IMR-90 (cell line): ENCODE measurements around the gene COPB1. TPM values are rescaled to one million over a fixed set of nuclear protein-coding genes. Genes with fewer than 3 reads are reported as not detected.

ENCODE experiments used
- ATAC-seq: fragments of 200-7000 bp; cut with Tn5 transposase; 2 replicates; pipeline ENCODE4 v1.9.1; 2020; ENCODE audit warnings: low read depth, mild to moderate bottlenecking, moderate library complexity
- BruUV-seq: library from RNA; stranded (reverse); fragments of 400-500 nt; replicated peaks from 2 replicates; lab custom pipeline; 2021; lab: Mats Ljungman, UMichigan
- CTCF ChIA-PET: fragments of 300-600 bp; formaldehyde crosslinking; extraction: SDS; loops from one replicate; lab custom pipeline; 2021; ENCODE audit warnings: antibody characterized with exemption; lab: Yijun Ruan, JAX
- POLR2A ChIA-PET: fragments of 300-600 bp; sonication (Branson Sonifier 250); formaldehyde crosslinking; loops from one replicate; lab custom pipeline; 2022; ENCODE audit warnings: antibody characterized with exemption; ENCODE audit not compliant: unreplicated experiment; lab: Charles Lee
- DNase-seq: peaks from one replicate; pipeline ENCODE4 v3.0.0; 2013
- H2AFZ ChIP-seq: replicated peaks from 2 replicates; pipeline ENCODE3; 2013; ENCODE audit warnings: low read length, mild to moderate bottlenecking; ENCODE audit not compliant: poor library complexity
- H2AK5ac ChIP-seq: 2 replicates; pipeline ENCODE4 v1.6.1; 2013; ENCODE audit warnings: low read depth, low read length, inconsistent platforms
- H2AK9ac ChIP-seq: replicated peaks from 2 replicates; pipeline ENCODE3; 2013; ENCODE audit warnings: mild to moderate bottlenecking, low read depth, low read length, moderate library complexity; ENCODE audit not compliant: poor library complexity
- H2BK120ac ChIP-seq: 2 replicates; pipeline ENCODE4 v1.6.1; 2013; ENCODE audit warnings: low read depth, low read length, inconsistent platforms
- H2BK15ac ChIP-seq: 3 replicates; pipeline ENCODE4 v1.6.1; 2013; ENCODE audit warnings: low read depth, low read length, inconsistent platforms
- H2BK20ac ChIP-seq: 2 replicates; pipeline ENCODE4 v1.6.1; 2013; ENCODE audit warnings: low read depth, mild to moderate bottlenecking, inconsistent platforms, low read length, moderate library complexity
- H2BK5ac ChIP-seq: 2 replicates; pipeline ENCODE4 v1.6.1; 2013; ENCODE audit warnings: mild to moderate bottlenecking, low read depth, low read length, inconsistent platforms; ENCODE audit not compliant: poor library complexity, severe bottlenecking
- H3K14ac ChIP-seq: replicated peaks from 2 replicates; pipeline ENCODE4 v1.6.1; 2013; ENCODE audit warnings: low read depth, low read length, inconsistent platforms
- H3K18ac ChIP-seq: 2 replicates; pipeline ENCODE4 v1.6.1; 2013; ENCODE audit warnings: low read depth, low read length, control low read depth
- H3K23ac ChIP-seq: 2 replicates; pipeline ENCODE4 v1.6.1; 2013; ENCODE audit warnings: low read depth, low read length, inconsistent platforms
- H3K27ac ChIP-seq: 2 replicates; pipeline ENCODE4 v1.5.1; 2013; ENCODE audit warnings: mild to moderate bottlenecking, control low read depth, low read length; ENCODE audit not compliant: insufficient read depth
- H3K27me3 ChIP-seq: 2 replicates; pipeline ENCODE4 v1.6.1; 2013; ENCODE audit warnings: low read length; ENCODE audit not compliant: control insufficient read depth, insufficient read depth
- H3K36me3 ChIP-seq: 2 replicates; pipeline ENCODE4 v1.6.1; 2013; ENCODE audit warnings: low read length, mixed read lengths; ENCODE audit not compliant: control insufficient read depth, insufficient read depth
- H3K4ac ChIP-seq: 2 replicates; pipeline ENCODE4 v1.6.1; 2013; ENCODE audit warnings: low read depth, low read length, inconsistent platforms
- H3K4me1 ChIP-seq: 2 replicates; pipeline ENCODE4 v1.6.1; 2013; ENCODE audit warnings: low read length, mixed read lengths; ENCODE audit not compliant: control insufficient read depth, insufficient read depth
- H3K4me2 ChIP-seq: 2 replicates; pipeline ENCODE4 v1.6.1; 2013; ENCODE audit warnings: low read depth, mild to moderate bottlenecking, control low read depth, low read length, moderate library complexity
- H3K4me3 ChIP-seq: 2 replicates; pipeline ENCODE4 v1.5.1; 2013; ENCODE audit warnings: low read depth, mild to moderate bottlenecking, control low read depth, low read length, moderate library complexity; ENCODE audit not compliant: insufficient read depth
- H3K56ac ChIP-seq: 2 replicates; pipeline ENCODE4 v1.6.1; 2013; ENCODE audit warnings: low read length, inconsistent platforms; ENCODE audit not compliant: insufficient read depth; ENCODE audit errors: extremely low read depth
- H3K79me1 ChIP-seq, 2 experiments: 2 replicates each; pipeline ENCODE4 v1.6.1; 2013; ENCODE audit warnings: low read length in 2 of 2, inconsistent platforms in 1 of 2, low read depth in 1 of 2
- H3K9ac ChIP-seq: 2 replicates; pipeline ENCODE4 v1.6.1; 2013; ENCODE audit warnings: low read depth, low read length, control low read depth
- H3K9me1 ChIP-seq: 2 replicates; pipeline ENCODE4 v1.6.1; 2013; ENCODE audit warnings: low read length, inconsistent platforms; ENCODE audit not compliant: insufficient read depth
- H3K9me3 ChIP-seq: 2 replicates; pipeline ENCODE4 v1.6.1; 2013; ENCODE audit warnings: low read length; ENCODE audit not compliant: control insufficient read depth, insufficient read depth
- H4K20me1 ChIP-seq: 2 replicates; pipeline ENCODE4 v1.6.1; 2013; ENCODE audit warnings: low read length, inconsistent platforms; ENCODE audit not compliant: insufficient read depth
- H4K5ac ChIP-seq: 2 replicates; pipeline ENCODE4 v1.6.1; 2013; ENCODE audit warnings: mild to moderate bottlenecking, low read depth, low read length, control low read depth
- H4K8ac ChIP-seq, 2 experiments: 2 replicates each; pipeline ENCODE4 v1.6.1; 2013; ENCODE audit warnings: low read depth in 2 of 2, low read length in 2 of 2, control low read depth in 1 of 2, inconsistent platforms in 1 of 2
- H4K91ac ChIP-seq: 2 replicates; pipeline ENCODE4 v1.6.1; 2013; ENCODE audit warnings: low read depth, low read length, inconsistent platforms; ENCODE audit not compliant: insufficient read depth
- BHLHE40 ChIP-seq: fragments of 150-350 bp; IDR thresholded peaks from 2 replicates; pipeline ENCODE4 v1.6.1; 2016; ENCODE audit warnings: mild to moderate bottlenecking, low read depth, low read length
- CEBPB ChIP-seq: IDR thresholded peaks from 2 replicates; pipeline ENCODE4 v1.6.1; 2012; ENCODE audit warnings: low read depth, low read length, improper control_type of control experiment
- CHD1 ChIP-seq: IDR thresholded peaks from 2 replicates; pipeline ENCODE4 v1.6.1; 2012; ENCODE audit warnings: low read depth, low read length, improper control_type of control experiment
- FOS ChIP-seq: fragments of 150-350 bp; IDR thresholded peaks from 2 replicates; pipeline ENCODE4 v1.6.1; 2016; ENCODE audit warnings: low read depth, low read length
- MAFK ChIP-seq: IDR thresholded peaks from 2 replicates; pipeline ENCODE4 v1.6.1; 2012; ENCODE audit warnings: low read depth, low read length, improper control_type of control experiment
- MAZ ChIP-seq: IDR thresholded peaks from 2 replicates; pipeline ENCODE4 v1.6.1; 2012; ENCODE audit warnings: low read depth, mild to moderate bottlenecking, low read length, improper control_type of control experiment, moderate library complexity, borderline replicate concordance
- MXI1 ChIP-seq: IDR thresholded peaks from 2 replicates; pipeline ENCODE4 v1.6.1; 2012; ENCODE audit warnings: low read depth, mild to moderate bottlenecking, low read length, moderate library complexity, borderline replicate concordance
- NFE2L2 ChIP-seq: fragments of 150-350 bp; IDR thresholded peaks from 2 replicates; pipeline ENCODE4 v1.6.1; 2016; ENCODE audit warnings: low read depth, mild to moderate bottlenecking, low read length
- POLR2A ChIP-seq: IDR thresholded peaks from 2 replicates; pipeline ENCODE4 v1.6.1; 2012; ENCODE audit warnings: mild to moderate bottlenecking, low read depth, low read length
- RAD21 ChIP-seq: IDR thresholded peaks from 2 replicates; pipeline ENCODE4 v1.6.1; 2012; ENCODE audit warnings: low read length, improper control_type of control experiment
- RCOR1 ChIP-seq: IDR thresholded peaks from 2 replicates; pipeline ENCODE4 v1.6.1; 2012; ENCODE audit warnings: mild to moderate bottlenecking, low read length, improper control_type of control experiment; ENCODE audit not compliant: insufficient replicate concordance
- RFX5 ChIP-seq: IDR thresholded peaks from 2 replicates; pipeline ENCODE4 v1.8.0; 2012; ENCODE audit warnings: low read depth, mild to moderate bottlenecking, low read length, moderate library complexity
- SMC3 ChIP-seq: fragments of 150-350 bp; IDR thresholded peaks from 2 replicates; pipeline ENCODE4 v1.6.1; 2016; ENCODE audit warnings: low read depth, mild to moderate bottlenecking, antibody characterized with exemption, low read length, moderate library complexity
- WGBS, 2 experiments: methylation state at CpG; one replicate each; pipeline versions ENCODE4 v1.1.5 to v1.1.7; 2013; ENCODE audit warnings: missing lambda C conversion rate in 2 of 2; ENCODE audit not compliant: insufficient read length in 1 of 2; ENCODE audit errors: extremely low coverage in 2 of 2; 5-methylcytosine and 5-hydroxymethylcytosine counted together
- dilution Hi-C: fragments of 300-500 bp; cut with HindIII; formaldehyde crosslinking; loops from one replicate; pipeline ENCODE4 v1.14.3; 2018; ENCODE audit warnings: low sequenced_read_pairs; ENCODE audit not compliant: unreplicated experiment
- in situ Hi-C: fragments of 300-500 bp; cut with MboI; formaldehyde crosslinking; loops from 3 replicates; pipeline ENCODE4 v1.14.3; 2019; ENCODE audit warnings: low sequenced_read_pairs, inconsistent platforms, mixed read lengths
- intact Hi-C: fragments of 100-400 bp; cut with micrococcal nuclease; formaldehyde crosslinking; loops from 2 replicates; pipeline ENCODE4 v1.10.0; 2022
- polyA plus RNA-seq, 3 experiments: library from polyadenylated mRNA; depleted of rRNA; stranded (reverse); fragments of >200 nt; gene quantifications; 2 replicates each; pipeline ENCODE4 v1.2.3, GENCODE V29; 2012; ENCODE audit warnings: low replicate concordance in 1 of 3
- total RNA-seq: library from RNA; depleted of rRNA; stranded (reverse); fragments of >200 nt; gene quantifications from 2 replicates; pipeline ENCODE4 v1.2.3, GENCODE V29; 2012
- TF ChIP-seq, protein P1 (sequence below): fragments of 150-350 bp; IDR thresholded peaks from 2 replicates; pipeline ENCODE4 v1.6.1; 2016; ENCODE audit warnings: low read depth, mild to moderate bottlenecking, low read length, moderate library complexity, borderline replicate concordance
- TF ChIP-seq, protein P2 (sequence below): fragments of 150-350 bp; IDR thresholded peaks from 2 replicates; pipeline ENCODE4 v1.6.1; 2017; ENCODE audit warnings: mild to moderate bottlenecking, antibody characterized with exemption, low read length, low read depth
- TF ChIP-seq, protein P3 (sequence below): conservative IDR thresholded peaks from 2 replicates; pipeline ENCODE4 v1.5.1; 2012; ENCODE audit warnings: mild to moderate bottlenecking, low read depth, low read length, improper control_type of control experiment

The COPB1 gene
- total and polyA plus RNA-seq, 2 of the 4 experiments (the other 2 are of a cell fraction): 136 to 341 TPM

DNA sequence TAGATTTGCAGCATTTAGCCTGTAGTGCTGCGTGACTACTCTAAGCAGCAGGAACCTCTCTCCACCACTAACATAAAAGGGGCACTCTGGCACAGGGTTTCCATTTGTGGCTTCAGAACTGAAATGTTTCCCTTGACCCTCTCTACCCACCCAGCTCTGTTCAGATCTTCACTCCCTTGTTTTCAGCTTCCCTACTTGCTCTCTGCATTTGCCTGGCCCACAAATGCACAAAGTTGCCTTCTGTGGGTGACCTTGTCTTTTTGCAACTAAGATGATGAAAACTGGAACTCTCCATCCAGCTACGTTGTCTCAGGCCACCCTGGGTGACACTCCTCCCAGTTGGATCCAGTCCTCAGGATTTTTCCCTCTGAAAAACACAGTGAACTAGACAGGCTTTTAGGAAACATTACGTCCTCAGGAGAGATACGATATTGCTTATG lies 40.4 kb upstream of the COPB1 start:
- H2AK5ac ChIP-seq: no peak overlapping the region
- H4K91ac ChIP-seq: no peak overlapping the region
- H2BK20ac ChIP-seq: no peak overlapping the region
- no peak overlapping the region for H3K4ac ChIP-seq
- ChIA-PET CTCF (interaction anchor here (0.5 kb wide), 1 partner anchor 229 kb away, joined by 4 read pairs; no protein-coding TSS in a partner anchor), POLR2A (no interaction called here)
- no peak overlapping the region for H4K8ac ChIP-seq
- no peaks in the 10 kb centered on the region for H3K4me1 ChIP-seq
- H2AFZ ChIP-seq: no peak overlapping the region
- dilution Hi-C loops: no loop called here
- intact Hi-C loops: loop anchor here (5.0 kb wide), 2 partner anchors 102 to 247 kb away; partner anchors contain the start of gene PDE3B
- no peak overlapping the region for H2BK120ac ChIP-seq
- no peaks in the 10 kb centered on the region for H3K9me1 ChIP-seq
- ATAC-seq: no peak
- H2BK15ac ChIP-seq: no peak overlapping the region
- peaks cover 2% of the 10 kb centered on the region for H3K27me3 ChIP-seq
- no peak overlapping the region for H3K4me3 ChIP-seq
- in situ Hi-C loops: no loop called here
- H3K9ac ChIP-seq: no peak overlapping the region
- H4K20me1 ChIP-seq: no peaks in the 10 kb centered on the region
- H2AK9ac ChIP-seq: no peak overlapping the region
- no peak overlapping the region for H3K14ac ChIP-seq
- H3K56ac ChIP-seq: no peak overlapping the region
- BruUV-seq: no TSS peak
- H3K23ac ChIP-seq: no peak overlapping the region
- H3K9me3 ChIP-seq: no peaks in the 10 kb centered on the region
- no peak overlapping the region for H3K18ac ChIP-seq
- H3K27ac ChIP-seq: no peak overlapping the region
- no peak overlapping the region for H2BK5ac ChIP-seq
- WGBS, 2 experiments: 20% methylated on average over 1 of the region's 4 CpGs; no CpG with 5 or more reads in 1 of the 2 experiments
- DNase-seq: no peak
- TF ChIP-seq RFX5 (no peak), RCOR1 (no peak), CEBPB (no peak), POLR2A (no peak), SMC3 (no peak), RAD21 (no peak), MAFK (no peak), MXI1 (no peak), NFE2L2 (no peak), FOS (no peak), MAZ (no peak), CHD1 (no peak), BHLHE40 (no peak)
- TF ChIP-seq, protein P1, sequence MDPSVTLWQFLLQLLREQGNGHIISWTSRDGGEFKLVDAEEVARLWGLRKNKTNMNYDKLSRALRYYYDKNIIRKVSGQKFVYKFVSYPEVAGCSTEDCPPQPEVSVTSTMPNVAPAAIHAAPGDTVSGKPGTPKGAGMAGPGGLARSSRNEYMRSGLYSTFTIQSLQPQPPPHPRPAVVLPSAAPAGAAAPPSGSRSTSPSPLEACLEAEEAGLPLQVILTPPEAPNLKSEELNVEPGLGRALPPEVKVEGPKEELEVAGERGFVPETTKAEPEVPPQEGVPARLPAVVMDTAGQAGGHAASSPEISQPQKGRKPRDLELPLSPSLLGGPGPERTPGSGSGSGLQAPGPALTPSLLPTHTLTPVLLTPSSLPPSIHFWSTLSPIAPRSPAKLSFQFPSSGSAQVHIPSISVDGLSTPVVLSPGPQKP: no peak
- TF ChIP-seq, protein P2, sequence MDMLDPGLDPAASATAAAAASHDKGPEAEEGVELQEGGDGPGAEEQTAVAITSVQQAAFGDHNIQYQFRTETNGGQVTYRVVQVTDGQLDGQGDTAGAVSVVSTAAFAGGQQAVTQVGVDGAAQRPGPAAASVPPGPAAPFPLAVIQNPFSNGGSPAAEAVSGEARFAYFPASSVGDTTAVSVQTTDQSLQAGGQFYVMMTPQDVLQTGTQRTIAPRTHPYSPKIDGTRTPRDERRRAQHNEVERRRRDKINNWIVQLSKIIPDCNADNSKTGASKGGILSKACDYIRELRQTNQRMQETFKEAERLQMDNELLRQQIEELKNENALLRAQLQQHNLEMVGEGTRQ: no peak
- TF ChIP-seq, protein P3, sequence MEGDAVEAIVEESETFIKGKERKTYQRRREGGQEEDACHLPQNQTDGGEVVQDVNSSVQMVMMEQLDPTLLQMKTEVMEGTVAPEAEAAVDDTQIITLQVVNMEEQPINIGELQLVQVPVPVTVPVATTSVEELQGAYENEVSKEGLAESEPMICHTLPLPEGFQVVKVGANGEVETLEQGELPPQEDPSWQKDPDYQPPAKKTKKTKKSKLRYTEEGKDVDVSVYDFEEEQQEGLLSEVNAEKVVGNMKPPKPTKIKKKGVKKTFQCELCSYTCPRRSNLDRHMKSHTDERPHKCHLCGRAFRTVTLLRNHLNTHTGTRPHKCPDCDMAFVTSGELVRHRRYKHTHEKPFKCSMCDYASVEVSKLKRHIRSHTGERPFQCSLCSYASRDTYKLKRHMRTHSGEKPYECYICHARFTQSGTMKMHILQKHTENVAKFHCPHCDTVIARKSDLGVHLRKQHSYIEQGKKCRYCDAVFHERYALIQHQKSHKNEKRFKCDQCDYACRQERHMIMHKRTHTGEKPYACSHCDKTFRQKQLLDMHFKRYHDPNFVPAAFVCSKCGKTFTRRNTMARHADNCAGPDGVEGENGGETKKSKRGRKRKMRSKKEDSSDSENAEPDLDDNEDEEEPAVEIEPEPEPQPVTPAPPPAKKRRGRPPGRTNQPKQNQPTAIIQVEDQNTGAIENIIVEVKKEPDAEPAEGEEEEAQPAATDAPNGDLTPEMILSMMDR: no peak
- H3K36me3 ChIP-seq: no peaks in the 10 kb centered on the region
- no peak overlapping the region for H4K5ac ChIP-seq
- no peaks in the 10 kb centered on the region for H3K79me1 ChIP-seq
- H3K4me2 ChIP-seq: no peak overlapping the region
